Natural killer cell (primary cell): ENCODE measurements around the gene SLC39A10. TPM values are rescaled to one million over a fixed set of nuclear protein-coding genes. Genes with fewer than 3 reads are reported as not detected.

ENCODE experiments used
- ATAC-seq, 3 donors: fragments of 150-1000 bp in 2 of 3; fragments of 200-7000 bp in 1 of 3; cut with Tn5 transposase; 1 replicate in 1 of 3; 2 replicates in 2 of 3; pipeline ENCODE4 v1.10.0; 2021; ENCODE audit warnings: mild to moderate bottlenecking in 2 of 3, moderate library complexity in 2 of 3
- DNase-seq, 2 donors: peaks; one replicate each; pipeline versions ENCODE4 v3.0.0 to v3.0.0-alpha.2; 2013 to 2021; ENCODE audit warnings: mixed read lengths in 1 of 2
- H3K27ac ChIP-seq: one replicate; pipeline ENCODE4 v1.5.1; 2013; ENCODE audit warnings: mild to moderate bottlenecking, low read length
- H3K27me3 ChIP-seq: one replicate; pipeline ENCODE4 v1.6.1; 2013; ENCODE audit warnings: low read length; ENCODE audit not compliant: control insufficient read depth, insufficient read depth
- H3K36me3 ChIP-seq: one replicate; pipeline ENCODE4 v1.6.1; 2013; ENCODE audit warnings: low read length; ENCODE audit not compliant: control insufficient read depth, insufficient read depth
- H3K4me1 ChIP-seq: one replicate; pipeline ENCODE4 v1.6.1; 2013; ENCODE audit warnings: low read length; ENCODE audit not compliant: control insufficient read depth, insufficient read depth
- H3K4me3 ChIP-seq: one replicate; pipeline ENCODE4 v1.5.1; 2013; ENCODE audit warnings: low read length
- H3K9me3 ChIP-seq: one replicate; pipeline ENCODE4 v1.6.1; 2013; ENCODE audit warnings: low read length; ENCODE audit not compliant: control insufficient read depth, insufficient read depth
- H3K27ac Mint-ChIP-seq, 2 donors: one replicate each; pipeline ENCODE4 v1.8.0; 2022; ENCODE audit warnings: mild to moderate bottlenecking in 2 of 2, mixed read lengths in 2 of 2, moderate library complexity in 1 of 2
- H3K27me3 Mint-ChIP-seq, 2 donors: one replicate each; pipeline ENCODE4 v1.8.0; 2022; ENCODE audit warnings: low read depth in 2 of 2, mixed read lengths in 2 of 2
- H3K36me3 Mint-ChIP-seq: one replicate; pipeline ENCODE4 v1.8.0; 2022; ENCODE audit warnings: mixed read lengths
- H3K4me1 Mint-ChIP-seq, 2 donors: one replicate each; pipeline ENCODE4 v1.8.0; 2022; ENCODE audit warnings: mixed read lengths in 2 of 2
- H3K4me3 Mint-ChIP-seq: one replicate; pipeline ENCODE4 v1.8.0; 2022; ENCODE audit warnings: mild to moderate bottlenecking, moderate library complexity, mixed read lengths
- H3K9me3 Mint-ChIP-seq, 2 donors: one replicate each; pipeline ENCODE4 v1.8.0; 2022; ENCODE audit warnings: mixed read lengths in 2 of 2
- CTCF ChIP-seq: fragments of 200-600 bp; IDR thresholded peaks from one replicate; pipeline ENCODE4 v1.8.0; 2022; ENCODE audit warnings: antibody characterized with exemption
- WGBS: methylation state at CpG from one replicate; pipeline ENCODE4 v1.1.7; 2013; ENCODE audit warnings: missing lambda C conversion rate; ENCODE audit not compliant: insufficient coverage; 5-methylcytosine and 5-hydroxymethylcytosine counted together
- intact Hi-C: fragments of 100-400 bp; cut with micrococcal nuclease; formaldehyde crosslinking; loops from one replicate; pipeline ENCODE4 v1.14.2; 2022
- total RNA-seq, 4 donors: library from RNA; stranded (reverse); fragments of 120-200 nt in 1 of 4; gene quantifications; one replicate each; pipeline versions ENCODE4 v1.2.3 to v1.2.4, GENCODE V29; 2013 to 2022

The SLC39A10 gene
- total RNA-seq, 3 donors from 2014 or later (not counting 1 experiment from before 2014, with no cell fraction given), result 56.5 to 69.6 (median 58.5) TPM

GRCh38 chr2:195632856-195633572 is 24.0 kb upstream of the SLC39A10 start:
- Histone ChIP-seq H3K4me1 (peaks cover 6% of the 10 kb centered on the region), H3K27me3 (no peaks in the 10 kb centered on the region), H3K4me3 (no peak overlapping the region), H3K9me3 (no peaks in the 10 kb centered on the region), H3K27ac (no peak overlapping the region), H3K36me3 (no peaks in the 10 kb centered on the region)
- DNase-seq (no peak), ATAC-seq (no peak)
- 90% methylated on average over 9 of the region's 10 CpGs for WGBS
- TF ChIP-seq CTCF, result no peak
- H3K4me3 Mint-ChIP-seq, result no peak overlapping the region
- H3K4me1 Mint-ChIP-seq, result peaks cover 0 to 8% of the 10 kb centered on the region in 2 donors
- intact Hi-C loops, result no loop called here
- peaks cover 0 to 6% of the 10 kb centered on the region in 2 donors for H3K27me3 Mint-ChIP-seq
- no peak overlapping the region for H3K27ac Mint-ChIP-seq
- peaks cover 6% of the 10 kb centered on the region for H3K36me3 Mint-ChIP-seq
- no peaks in the 10 kb centered on the region for H3K9me3 Mint-ChIP-seq

GRCh38 chr2:195633573-195633870 is 23.5 kb upstream of the SLC39A10 start:
- no peak overlapping the region for H3K4me3 Mint-ChIP-seq
- intact Hi-C loops, result no loop called here
- ATAC-seq, result no peak

GRCh38 chr2:195633974-195634373 is 23.1 kb upstream of the SLC39A10 start:
- Mint-ChIP-seq H3K9me3 (no peaks in the 10 kb centered on the region), H3K36me3 (peaks cover 6% of the 10 kb centered on the region), H3K4me3 (no peak overlapping the region), H3K27me3 (peaks cover 0 to 6% of the 10 kb centered on the region in 2 donors), H3K27ac (no peak overlapping the region), H3K4me1 (peaks cover 0 to 8% of the 10 kb centered on the region in 2 donors)
- no peak for TF ChIP-seq CTCF
- H3K4me1 ChIP-seq, result peaks cover 6% of the 10 kb centered on the region
- no peaks in the 10 kb centered on the region for H3K9me3 ChIP-seq
- no peak for ATAC-seq
- no peak overlapping the region for H3K27ac ChIP-seq
- intact Hi-C loops, result no loop called here
- H3K4me3 ChIP-seq, result no peak overlapping the region
- no peaks in the 10 kb centered on the region for H3K36me3 ChIP-seq
- H3K27me3 ChIP-seq, result no peaks in the 10 kb centered on the region
- 86% methylated on average over 3 of the region's 3 CpGs for WGBS
- no peak for DNase-seq

More at GRCh38 chr2:195633573-195633870, 23.5 kb upstream of the SLC39A10 start:
- no peak overlapping the region for H3K27ac Mint-ChIP-seq
- 95% methylated on average over 4 of the region's 4 CpGs for WGBS
- Histone ChIP-seq H3K4me3 (no peak overlapping the region), H3K27ac (no peak overlapping the region), H3K27me3 (no peaks in the 10 kb centered on the region), H3K9me3 (no peaks in the 10 kb centered on the region), H3K36me3 (no peaks in the 10 kb centered on the region), H3K4me1 (peaks cover 6% of the 10 kb centered on the region)
- TF ChIP-seq CTCF, result no peak
- H3K36me3 Mint-ChIP-seq, result peaks cover 6% of the 10 kb centered on the region
- no peak for DNase-seq
- H3K4me1 Mint-ChIP-seq, result peaks cover 0 to 8% of the 10 kb centered on the region in 2 donors
- no peaks in the 10 kb centered on the region for H3K9me3 Mint-ChIP-seq
- H3K27me3 Mint-ChIP-seq, result peaks cover 0 to 6% of the 10 kb centered on the region in 2 donors

GRCh38 chr2:195636890-195637289 is 20.1 kb upstream of the SLC39A10 start:
- Mint-ChIP-seq H3K27ac (no peak overlapping the region), H3K36me3 (peaks cover 6% of the 10 kb centered on the region), H3K27me3 (peaks cover 1 to 6% of the 10 kb centered on the region in 2 donors), H3K4me1 (peaks cover 0 to 4% of the 10 kb centered on the region in 2 donors), H3K9me3 (no peaks in the 10 kb centered on the region), H3K4me3 (no peak overlapping the region)
- DNase-seq (no peak), ATAC-seq (no peak)
- intact Hi-C loops, result no loop called here
- no peak overlapping the region for H3K4me3 ChIP-seq
- peaks cover 6% of the 10 kb centered on the region for H3K4me1 ChIP-seq
- no peaks in the 10 kb centered on the region for H3K36me3 ChIP-seq
- TF ChIP-seq CTCF, result no peak
- no peaks in the 10 kb centered on the region for H3K27me3 ChIP-seq
- H3K9me3 ChIP-seq, result no peaks in the 10 kb centered on the region
- H3K27ac ChIP-seq, result no peak overlapping the region
